Epithelial cell of esophagus (primary cell): ENCODE measurements around the gene IL17RD.

ENCODE experiments used
- DNase-seq: peaks from one replicate; pipeline ENCODE4 v3.0.0; 2010; ENCODE audit warnings: low read depth
- H3K4me3 ChIP-seq: 2 replicates; pipeline ENCODE4 v1.5.1; 2011; ENCODE audit warnings: mild to moderate bottlenecking, low read length, control low read depth
- TF ChIP-seq, protein P1 (sequence below): IDR thresholded peaks from 2 replicates; pipeline ENCODE4 v1.5.1; 2011; ENCODE audit warnings: low read depth, mild to moderate bottlenecking, low read length, control low read depth, inconsistent platforms; ENCODE audit not compliant: insufficient read depth; ENCODE audit errors: missing control alignments

The IL17RD gene

DNA sequence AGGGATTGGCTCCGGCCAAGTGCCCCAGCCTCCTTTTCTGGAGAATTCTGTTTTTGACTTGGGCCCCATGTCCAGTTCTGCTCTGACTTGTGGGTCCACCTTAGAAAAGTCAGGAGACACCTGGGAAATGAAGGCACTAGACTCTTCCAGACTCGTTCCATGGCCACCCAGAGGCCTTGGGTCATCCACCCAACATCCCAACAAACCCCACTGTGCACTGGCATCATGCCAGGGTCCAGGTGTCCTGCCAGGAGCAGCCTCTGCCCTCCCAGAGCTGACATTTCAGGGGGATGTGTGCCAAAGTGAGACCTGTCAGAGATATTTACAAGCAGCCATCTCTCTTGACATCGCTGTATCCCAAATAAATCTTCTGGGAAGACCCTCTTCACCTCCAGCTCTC, 91.5 kb downstream of the IL17RD start:
- no peak for DNase-seq
- no peak overlapping the region for H3K4me3 ChIP-seq

GRCh38 chr3:57069503-57069902, 95.7 kb downstream of the IL17RD start:
- TF ChIP-seq, protein P1, sequence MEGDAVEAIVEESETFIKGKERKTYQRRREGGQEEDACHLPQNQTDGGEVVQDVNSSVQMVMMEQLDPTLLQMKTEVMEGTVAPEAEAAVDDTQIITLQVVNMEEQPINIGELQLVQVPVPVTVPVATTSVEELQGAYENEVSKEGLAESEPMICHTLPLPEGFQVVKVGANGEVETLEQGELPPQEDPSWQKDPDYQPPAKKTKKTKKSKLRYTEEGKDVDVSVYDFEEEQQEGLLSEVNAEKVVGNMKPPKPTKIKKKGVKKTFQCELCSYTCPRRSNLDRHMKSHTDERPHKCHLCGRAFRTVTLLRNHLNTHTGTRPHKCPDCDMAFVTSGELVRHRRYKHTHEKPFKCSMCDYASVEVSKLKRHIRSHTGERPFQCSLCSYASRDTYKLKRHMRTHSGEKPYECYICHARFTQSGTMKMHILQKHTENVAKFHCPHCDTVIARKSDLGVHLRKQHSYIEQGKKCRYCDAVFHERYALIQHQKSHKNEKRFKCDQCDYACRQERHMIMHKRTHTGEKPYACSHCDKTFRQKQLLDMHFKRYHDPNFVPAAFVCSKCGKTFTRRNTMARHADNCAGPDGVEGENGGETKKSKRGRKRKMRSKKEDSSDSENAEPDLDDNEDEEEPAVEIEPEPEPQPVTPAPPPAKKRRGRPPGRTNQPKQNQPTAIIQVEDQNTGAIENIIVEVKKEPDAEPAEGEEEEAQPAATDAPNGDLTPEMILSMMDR: no peak
- no peak for DNase-seq
- H3K4me3 ChIP-seq: no peak overlapping the region

More for the DNA sequence above, 91.5 kb downstream of the IL17RD start:
- TF ChIP-seq, protein P1: no peak

GRCh38 chr3:57068437-57069089, 96.6 kb downstream of the IL17RD start:
- no peak overlapping the region for H3K4me3 ChIP-seq
- TF ChIP-seq, protein P1: no peak
- peak; percentile 90 for DNase-seq

DNA sequence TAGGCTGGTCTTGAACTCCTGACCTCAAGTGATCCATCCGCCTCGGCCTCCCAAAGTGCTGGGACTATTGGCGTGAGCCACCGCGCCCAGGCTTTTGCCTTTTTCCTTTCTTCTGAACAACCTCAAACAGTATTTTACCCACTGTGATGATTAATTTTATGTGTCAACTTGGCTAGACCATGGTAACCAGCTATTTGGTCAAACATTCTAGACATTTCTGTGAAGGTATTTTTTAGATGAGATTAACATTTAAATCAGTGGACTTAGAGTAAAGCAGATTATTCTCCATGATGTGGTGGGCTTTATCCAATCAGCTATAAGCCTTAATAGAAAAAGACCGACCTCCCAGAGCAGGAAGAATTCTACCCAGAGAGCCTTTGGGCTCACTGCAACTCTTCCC, 98.7 kb downstream of the IL17RD start:
- no peak overlapping the region for H3K4me3 ChIP-seq
- DNase-seq: no peak
- TF ChIP-seq, protein P1: no peak

- peak; percentile 54 for DNase-seq
- TF ChIP-seq, protein P1: no peak
- no peak overlapping the region for H3K4me3 ChIP-seq
Observed at GRCh38 chr3:57065588-57065987, 99.6 kb downstream of the IL17RD start.

DNA sequence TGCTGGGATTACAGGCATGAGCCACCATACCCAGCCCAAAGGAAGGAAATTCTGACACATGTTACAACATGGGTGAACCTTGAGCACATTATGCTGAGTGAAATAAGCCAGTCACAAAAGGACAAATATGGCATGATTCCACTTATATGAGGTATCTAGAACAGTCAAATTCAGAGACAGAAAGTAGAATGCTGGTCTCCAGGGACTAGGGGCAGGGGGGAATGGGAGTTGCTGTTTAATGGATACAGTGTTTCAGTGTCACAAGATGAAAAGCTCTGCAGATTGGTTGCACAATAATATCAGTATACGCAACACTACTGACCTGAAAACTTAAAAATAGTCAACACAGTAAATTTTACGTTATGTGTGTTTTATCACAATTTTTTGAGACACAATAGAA, 100.6 kb downstream of the IL17RD start:
- no peak for DNase-seq
- TF ChIP-seq, protein P1: no peak
- H3K4me3 ChIP-seq: no peak overlapping the region

- DNase-seq: no peak
- TF ChIP-seq, protein P1: no peak
- no peak overlapping the region for H3K4me3 ChIP-seq
Observed at GRCh38 chr3:57064001-57064400, 101.2 kb downstream of the IL17RD start.
